HG02870 (cell line): ENCODE measurements around the gene PREP.
"Not testable (repeated sequence)": the region's sequence is repeated elsewhere in the genome, so short reads cannot be mapped to it uniquely, and the experiment has no call there.

Experiments
- ATAC-seq: cut with Tn5 transposase; IDR thresholded peaks from one replicate; pipeline ENCODE4 v1.9.1; 2021; ENCODE audit warnings: mild to moderate bottlenecking, moderate library complexity; ENCODE audit not compliant: unreplicated experiment

The PREP gene

DNA sequence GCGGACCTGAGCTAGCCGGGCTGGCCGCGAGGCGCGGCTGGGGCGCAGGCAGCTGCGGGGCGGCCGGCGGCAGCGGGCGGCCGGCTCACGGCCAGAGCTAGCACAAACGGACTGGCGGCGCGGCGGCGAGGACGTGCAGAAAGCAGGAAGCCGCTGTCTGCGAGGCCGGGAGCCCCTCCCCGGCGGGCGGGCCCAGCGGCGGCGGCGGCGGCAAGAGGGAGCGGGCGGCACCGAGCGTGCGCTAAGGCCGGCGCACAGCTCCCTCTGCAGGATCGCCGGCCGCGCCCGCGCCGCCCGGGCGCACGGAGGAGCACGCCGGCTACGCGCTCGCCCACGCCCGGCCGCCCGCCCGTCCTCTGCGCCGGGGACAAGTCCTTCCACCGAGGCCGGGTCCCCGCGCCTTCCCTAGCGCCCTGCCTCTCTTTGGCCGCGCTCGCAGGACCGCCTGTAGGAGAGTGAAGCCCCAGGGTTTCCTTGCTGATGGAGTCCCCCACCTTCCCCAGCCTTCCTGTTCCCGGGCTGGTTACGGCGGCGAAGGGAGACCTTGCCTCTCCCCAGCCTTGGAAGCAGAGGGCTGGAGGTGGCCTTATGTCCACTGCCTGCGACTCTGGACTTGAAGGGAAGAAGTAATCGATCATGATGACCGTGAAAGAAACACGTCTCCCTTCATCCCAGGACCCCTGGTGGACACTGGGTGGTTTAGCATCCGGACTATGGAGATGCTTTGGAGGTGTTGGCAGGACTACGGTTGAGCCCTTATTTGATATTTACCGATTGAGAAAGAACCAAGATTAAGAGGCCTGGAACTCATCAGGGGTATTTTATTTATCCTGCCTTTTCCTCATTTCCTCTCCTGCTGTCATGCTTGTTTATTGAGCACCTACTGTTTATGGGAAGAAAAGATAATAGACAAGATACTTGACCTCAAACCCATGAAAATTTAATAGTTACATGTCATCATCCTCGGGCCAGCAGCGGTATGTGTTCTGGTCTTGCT is at the start of gene PREP:
Gene PREP, minus strand, starts transcription at position 144 of the 997 bp plus-strand sequence. CDS start 191 bp downstream, outside the sequence.
- peak; percentile 88 for ATAC-seq

DNA sequence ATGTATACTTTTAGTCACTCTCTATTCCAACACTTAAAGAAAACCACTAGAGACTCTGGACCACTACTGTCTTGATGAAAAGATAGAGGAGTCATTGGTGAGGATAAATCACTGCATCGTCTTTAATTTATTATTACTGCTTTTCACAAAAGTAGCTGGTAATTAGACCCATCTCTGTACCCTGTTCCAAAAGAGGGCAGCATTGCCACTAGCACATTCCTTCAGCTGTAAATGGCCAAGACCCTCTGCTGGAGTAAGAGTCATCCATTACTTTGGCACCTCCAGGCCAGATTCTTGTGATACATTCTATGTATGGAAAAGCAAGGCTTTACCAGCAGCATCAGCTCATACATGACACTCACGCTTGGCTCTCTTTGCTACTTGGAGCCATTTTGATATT is 49.5 kb upstream of the PREP start:
- ATAC-seq = no peak

DNA sequence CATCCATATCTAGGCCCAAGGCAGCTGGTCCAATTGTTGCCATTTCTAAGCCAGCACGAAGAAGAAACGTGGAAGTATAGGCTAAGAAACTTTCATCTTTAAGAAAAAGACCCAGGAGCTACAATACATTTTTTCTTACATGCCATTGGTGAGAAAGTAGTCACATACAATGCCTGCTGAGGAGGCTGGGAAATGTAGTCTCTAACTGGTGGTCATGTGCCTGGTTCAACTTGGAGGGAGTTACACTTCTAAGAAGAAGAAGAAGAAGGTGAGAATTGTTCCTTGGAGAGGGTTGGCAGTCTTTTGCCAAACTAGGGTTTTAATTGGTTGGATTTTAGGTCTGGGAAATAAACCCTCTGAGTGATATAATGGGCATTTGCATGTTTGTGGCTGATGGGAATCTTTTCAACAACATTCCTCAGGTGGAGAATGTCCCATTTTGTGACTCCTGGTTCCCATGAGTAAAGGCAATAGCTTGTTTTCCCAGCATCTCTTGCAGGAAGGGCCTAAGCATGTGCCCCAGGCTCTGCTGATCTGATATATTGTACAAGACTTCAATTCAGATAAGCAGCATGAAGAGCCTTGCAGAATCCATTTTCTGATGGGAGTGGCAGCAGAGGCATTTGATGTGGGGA is 47.0 kb upstream of the PREP start:
- ATAC-seq = no peak

DNA sequence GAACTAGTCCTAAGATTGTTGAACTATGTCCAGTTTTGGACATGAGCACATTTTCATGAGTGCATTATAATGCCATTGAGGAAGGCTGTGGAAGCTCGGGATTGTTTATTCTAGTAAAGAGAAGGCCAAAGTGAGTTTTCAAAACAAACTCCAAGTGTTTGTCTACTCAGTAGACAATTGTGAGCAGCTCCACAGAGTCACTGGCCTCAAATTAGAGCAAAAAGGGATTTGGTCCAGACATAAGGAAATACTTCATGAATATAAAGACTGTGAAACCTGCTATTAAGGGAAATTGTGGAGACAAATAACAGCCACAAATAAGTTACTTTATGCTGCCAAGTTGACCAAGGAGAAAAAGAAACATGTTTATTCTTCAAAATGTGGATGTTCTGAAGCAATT is 42.6 kb upstream of the PREP start:
- ATAC-seq = no peak

DNA sequence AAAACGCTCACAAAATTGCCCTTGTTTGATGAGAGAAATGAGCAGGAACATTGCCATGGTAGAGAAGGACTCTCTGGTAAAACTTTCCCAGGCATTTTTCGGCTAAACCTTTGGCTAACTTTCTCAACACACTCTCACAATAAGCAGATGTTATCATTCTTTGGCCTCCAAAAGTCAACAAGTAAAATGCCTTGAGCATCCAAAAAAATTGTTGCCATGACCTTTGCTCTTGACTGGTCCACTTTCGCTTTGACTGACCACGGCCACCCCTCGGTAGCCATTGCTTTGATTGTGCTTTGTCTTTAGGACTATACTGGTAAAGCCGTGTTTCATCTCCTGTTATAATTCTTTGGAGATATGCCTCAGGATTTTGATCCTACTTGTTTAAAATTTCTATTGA is 41.1 kb upstream of the PREP start:
- no peak for ATAC-seq

DNA sequence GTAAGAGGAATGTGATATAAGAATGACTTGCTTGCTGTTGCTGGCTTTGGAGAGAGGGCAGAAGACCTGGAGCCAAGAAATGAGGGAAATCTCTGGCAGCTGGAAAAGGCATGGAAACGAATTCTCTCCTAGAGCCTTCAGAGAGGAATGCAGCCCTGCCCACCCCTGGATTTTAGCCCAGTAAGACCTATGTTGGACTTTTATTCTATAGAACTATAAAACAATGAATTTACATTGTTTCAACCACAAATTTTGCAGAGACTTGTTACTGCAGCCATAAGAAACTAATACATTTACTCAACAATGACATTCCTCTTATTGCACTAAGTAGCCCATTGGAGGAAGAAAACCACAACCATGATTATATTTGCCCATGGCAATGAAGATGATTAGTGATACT is 39.5 kb upstream of the PREP start:
- no peak for ATAC-seq

DNA sequence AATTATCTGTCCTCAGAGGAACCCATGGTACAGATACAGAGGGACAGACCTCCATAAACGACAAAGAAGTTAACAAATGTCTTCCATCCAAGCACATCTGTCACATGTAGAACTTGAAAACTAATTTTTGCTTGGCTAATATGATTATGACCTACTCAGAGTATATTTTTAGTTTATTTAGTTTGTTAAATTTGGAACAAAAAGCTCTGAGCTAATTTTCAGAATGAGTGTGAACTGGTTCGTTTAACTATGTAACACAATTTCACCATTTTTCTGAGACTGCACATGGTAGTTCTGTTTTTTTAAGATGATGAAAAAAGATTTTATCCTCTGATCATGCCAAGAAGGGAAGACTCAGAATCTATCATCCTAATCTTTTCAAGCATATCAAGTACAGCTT is 34.4 kb upstream of the PREP start:
- ATAC-seq = no peak

DNA sequence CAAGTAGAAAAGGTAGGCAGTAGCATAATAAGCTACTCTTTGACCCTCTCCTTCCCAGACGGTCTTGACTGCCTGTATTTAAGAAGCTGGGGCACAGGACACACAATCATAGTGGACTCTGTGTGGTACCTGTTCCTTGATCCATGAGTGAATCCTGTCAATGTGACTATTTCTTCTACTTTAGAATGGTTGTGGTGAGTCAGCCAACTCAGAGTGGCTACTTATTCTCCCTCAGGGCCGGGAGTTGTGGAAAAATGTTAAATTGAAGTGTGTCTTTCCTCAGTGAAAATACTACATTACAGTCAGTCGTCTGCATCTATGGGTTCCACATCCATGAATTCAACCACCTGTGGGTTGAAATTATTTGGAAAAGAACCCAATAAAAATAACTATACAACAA is 30.8 kb upstream of the PREP start:
- no peak for ATAC-seq

DNA sequence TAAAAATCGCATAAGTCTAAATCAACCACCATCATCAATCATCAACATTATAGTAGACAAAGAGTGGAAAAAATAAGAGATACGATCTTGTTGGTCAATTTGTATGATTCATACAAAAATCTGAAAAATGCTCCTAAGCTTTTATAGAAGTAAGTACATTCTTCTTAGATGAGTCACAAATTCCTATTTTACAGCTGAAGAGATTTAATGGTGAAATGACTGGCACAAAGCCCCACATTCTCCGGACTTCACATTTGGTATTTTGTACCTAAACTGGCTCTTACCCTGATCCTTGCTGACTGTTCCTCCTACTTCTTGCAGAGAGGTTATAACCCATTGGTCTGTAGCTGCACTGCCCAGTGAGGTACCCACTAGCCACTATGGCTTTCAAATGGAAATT is 29.9 kb upstream of the PREP start:
- no peak for ATAC-seq

DNA sequence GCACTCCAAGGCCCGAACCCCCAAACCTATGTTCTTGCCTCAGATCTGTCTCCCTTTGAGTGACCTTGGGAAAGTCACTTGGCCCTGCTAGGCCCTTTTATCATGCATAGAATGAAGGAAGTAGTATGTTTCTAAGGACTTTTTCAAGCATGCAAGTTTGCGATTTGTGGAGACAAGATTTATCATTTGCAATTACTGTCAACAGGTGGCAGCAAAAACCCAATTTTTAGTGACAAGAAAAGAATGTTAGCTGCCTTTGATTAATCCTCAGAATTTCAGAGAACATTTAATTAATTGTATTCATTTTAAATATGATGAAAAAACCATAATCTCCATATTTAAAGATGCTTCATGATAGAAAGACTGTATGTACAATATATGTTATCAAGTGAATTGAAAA is 28.3 kb upstream of the PREP start:
- no peak for ATAC-seq

DNA sequence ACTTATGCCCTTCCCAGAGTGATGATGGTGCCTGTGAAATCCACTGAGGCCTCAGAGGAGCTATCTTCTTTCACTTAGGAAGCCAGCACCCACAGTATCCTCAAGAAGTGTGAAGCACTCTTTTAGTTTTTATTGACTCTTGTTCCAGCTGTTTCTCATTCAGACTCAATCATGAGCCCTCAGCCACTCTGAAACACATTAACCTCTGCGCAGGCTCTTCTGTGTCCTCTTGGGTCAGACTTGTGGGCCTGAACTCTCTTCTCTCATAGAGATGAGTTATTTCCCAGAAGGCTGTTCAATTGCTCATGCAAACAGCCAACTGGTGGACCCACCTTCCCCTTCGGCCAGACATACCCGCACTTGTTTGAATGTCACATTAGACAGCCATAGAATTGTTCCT is 27.8 kb upstream of the PREP start:
- no peak for ATAC-seq

DNA sequence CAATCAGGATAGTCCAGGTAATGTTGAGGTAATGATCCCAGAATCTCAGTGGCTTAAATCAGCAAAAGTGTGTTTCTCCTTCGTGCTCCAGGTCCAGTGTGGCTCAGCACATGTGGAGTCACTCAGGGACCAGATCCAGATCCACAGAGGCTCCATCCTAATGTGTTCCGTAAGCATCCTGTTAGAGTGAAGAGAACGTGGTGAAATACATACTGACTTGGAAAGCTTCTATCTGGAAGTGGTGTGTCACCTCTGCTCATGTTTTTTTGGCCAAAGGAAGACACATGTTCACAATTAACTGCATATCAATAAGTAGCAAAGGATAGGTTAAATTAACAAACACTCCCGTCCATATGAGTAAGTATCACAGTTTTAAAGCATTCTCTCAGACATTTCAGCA is 26.8 kb upstream of the PREP start:
- no peak for ATAC-seq

DNA sequence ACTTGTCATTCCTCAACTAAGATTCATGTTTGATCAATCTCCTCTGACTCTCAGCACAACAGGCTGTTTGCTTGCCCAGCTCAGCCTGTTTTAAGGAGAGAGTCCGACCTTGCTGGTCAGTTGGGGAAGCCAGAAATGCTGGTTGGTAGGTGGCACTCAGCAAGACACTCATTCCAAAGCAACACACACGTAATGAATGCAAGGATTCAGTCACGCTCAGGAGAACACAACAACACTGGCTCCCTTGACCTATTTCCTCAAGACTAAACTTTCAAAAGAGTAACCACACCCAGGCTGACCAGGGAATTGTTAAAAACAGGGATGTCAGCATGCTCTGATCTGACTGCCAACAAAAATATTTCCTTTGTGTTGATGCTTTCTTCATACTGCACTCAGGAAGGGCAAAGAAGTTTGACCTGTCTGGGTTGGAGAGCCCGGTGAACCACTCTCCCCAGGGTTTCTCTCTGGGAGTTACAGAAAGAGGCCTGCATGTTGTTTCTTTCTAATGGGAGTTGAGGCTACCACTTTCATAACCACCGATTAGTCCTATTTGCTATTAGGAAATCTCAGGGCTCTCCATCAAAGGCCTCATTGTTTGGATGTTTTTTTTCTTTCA is 25.6 kb upstream of the PREP start:
- ATAC-seq = no peak

DNA sequence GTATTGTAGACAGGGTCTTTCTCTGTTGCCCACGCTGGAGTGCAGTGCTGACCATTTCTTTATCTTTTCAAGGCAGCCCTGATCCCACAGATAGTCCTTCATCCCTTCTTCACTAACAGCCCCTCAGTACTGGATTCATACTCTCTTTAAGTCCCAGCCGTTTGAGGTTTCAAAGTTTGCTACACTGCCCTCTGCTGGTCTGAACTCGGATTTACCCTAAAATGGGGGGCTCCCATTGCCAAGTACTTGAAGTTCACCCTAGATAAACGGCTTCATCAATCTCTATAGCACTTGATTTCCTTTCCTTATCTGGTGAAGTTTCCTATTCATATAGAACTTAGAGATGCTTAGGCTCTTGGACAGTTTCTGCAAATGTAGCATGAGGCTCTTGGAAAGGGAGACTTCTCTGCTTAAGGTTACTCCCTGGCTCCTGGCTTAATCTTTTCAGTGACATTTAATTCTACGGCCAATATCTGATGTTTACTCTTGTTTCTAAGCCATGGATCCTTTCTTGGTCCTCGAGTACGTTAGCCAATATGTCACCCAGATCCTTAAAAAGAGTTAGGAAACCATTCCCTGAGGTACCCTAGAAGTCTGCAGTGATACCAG is 21.4 kb upstream of the PREP start:
- no peak for ATAC-seq

DNA sequence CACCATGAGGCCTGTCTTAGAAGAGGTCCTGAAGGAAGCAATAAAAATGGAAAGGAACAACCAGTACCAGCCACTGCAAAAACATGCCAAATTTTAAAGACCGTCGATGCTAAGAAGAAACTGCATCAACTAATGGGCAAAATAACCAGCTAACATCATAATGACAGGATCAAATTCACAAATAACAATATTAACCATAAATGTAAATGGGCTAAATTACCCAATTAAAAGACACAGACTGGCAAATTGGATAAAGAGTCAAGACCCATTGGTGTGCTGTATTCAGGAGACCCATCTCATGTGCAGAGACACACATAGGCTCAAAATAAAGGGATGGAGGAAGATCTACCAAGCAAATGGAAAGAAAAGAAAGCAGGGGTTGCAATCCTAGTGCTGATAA is 14.1 kb upstream of the PREP start:
- ATAC-seq = not testable (repeated sequence)

DNA sequence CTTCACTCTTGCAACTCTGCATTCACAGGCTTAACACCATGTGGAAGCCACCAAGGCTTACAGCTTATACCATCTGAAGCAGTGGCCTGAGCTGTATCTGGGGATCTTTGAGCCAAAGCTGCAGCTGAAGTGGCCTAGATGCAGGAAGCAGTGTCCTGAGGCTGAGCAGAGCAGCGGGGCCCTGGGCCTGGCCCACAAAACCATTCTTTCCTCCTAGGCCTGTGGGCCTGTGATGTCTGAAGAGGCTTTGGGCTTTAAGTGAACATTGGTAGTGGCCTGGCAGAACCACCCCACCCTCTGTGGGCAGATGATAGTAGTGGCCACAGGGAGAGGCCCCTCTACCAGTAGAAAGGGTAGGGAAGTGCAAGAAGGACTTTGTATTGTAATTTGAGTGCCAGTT is 6.9 kb upstream of the PREP start:
- ATAC-seq = no peak

DNA sequence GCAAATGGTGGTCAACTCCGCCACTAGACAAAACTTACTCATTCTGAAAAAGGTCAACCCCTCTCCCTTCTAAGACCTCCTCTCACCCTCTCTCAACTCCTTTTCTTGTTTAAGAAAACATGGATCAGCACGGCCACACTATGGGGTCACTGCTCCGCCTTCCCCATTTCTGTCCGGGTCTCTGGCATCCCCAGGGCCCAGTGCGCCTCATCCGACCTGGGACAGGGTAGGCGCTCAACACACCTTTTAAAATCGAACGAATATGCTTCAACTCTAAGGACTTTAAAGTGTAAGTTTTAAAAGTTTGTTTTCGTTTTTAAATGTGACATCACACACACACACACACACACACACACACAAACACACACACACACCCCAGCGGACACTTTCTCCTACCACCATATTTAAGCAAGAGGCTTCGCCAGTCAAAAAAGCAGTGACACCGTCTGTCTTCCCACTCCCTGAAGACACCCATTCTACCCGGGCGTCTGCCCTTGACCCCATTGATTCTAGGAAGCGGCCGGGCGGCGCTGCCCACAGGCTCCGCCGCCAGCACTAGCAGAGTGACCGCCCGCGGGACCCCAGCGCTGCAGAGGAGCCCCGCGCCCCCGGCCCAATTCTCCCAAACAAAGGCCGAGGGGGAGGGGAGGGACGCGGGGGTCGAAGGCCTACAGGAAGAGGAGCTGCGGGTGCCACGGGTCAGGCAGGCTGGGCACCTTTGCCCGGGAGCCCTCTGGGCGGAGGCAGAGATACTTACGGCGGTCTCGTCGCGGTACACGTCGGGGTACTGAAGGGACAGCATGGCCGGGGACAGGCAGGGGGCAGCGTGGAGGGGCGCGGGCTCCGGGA is 568 bp downstream of the PREP start:
- ATAC-seq = peak; percentile 40

DNA sequence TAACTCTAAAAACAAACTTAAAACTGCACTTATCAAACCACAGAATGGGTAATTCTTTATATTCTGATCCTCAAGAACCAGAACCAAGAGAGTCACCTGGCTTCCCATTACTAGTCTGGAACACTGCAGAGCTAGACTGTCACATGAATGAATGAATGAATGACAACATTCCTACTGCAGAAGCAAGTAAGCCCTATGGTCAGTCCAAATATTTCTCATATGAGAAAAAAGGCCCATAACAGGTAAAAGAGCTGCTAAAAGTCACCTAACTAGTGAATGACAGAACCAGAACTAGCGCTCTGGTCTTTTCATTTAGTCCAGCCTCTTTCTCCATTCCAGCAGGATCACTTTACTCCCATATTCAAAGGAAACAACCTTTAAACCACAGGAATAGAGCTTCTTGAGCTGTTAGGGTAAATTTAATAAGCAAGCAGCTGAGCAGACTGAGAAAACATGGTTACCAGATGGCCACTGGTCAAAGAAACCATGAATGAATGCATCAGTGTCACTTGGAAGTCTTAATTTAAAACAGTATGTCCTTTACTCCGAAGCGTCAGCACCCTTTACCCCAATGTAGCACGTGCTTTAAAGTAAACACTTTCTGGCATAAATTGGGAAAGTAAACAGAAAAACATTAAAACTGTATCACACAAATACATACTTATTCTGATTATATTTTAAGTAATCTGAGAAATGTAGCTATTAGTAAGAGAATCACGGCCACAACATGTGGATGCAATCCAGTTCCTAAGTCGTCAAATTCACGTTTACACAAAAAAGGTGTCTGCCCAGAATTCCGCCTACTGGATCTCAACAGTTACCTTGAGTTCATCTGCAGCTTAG is 1.4 kb downstream of the PREP start:
- no peak for ATAC-seq

DNA sequence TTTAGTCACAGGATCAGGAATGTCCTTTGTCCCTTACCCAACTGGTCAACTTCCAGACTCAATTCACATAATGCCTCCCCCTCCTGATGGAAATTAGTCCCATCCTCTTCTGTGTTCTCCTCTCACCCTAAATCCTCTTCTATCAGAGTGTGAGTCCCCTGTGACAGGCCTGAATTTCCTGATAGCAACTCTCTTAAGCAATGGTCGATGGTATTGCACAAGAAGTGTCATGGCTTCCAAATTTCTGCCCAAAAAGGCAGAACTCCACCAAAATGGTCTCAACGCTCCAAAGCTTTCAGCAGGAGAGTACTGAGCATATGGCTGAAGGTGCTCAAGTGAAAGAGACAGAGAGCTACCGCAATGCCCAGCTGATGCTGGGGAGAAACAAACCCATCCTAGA is 2.4 kb downstream of the PREP start:
- no peak for ATAC-seq

DNA sequence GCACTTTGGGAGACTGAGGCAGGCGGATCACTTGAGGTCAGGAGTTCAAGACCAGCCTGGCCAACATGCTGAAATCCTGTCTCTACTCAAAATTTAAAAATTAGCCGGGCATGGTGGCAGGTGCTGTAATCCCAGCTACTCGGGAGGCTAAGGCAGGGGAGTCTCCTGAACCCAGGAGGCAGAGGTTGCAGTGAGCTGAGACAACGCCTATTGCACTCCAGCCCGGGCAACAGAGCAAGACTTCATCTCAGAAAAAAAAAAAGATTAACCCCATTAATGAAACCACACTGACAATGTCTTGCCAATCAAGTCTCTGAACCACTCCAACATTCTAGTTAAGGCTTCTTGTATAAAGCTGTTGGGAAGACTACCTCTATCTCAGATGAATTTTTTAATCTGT is 4.0 kb downstream of the PREP start:
- ATAC-seq = no peak
